ENCODE measurements around the gene CYP2B6. TPM values are rescaled to one million over a fixed set of nuclear protein-coding genes. Genes with fewer than 3 reads are reported as not detected.
"Not testable (repeated sequence)": the region's sequence is repeated elsewhere in the genome, so short reads cannot be mapped to it uniquely, and the experiment has no call there.

CYP2B6 gene
- total and polyA plus RNA-seq, 3 experiments from 2014 or later = not detected

- Histone ChIP-seq H3K27me3 (ENCODE audit: insufficient read depth, low read length, poor library complexity, severe bottlenecking) (peaks cover 6% of the 10 kb centered on the region), H3K4me1 (ENCODE audit: insufficient read depth, low read length) (no peaks in the 10 kb centered on the region), H3K36me3 (ENCODE audit: insufficient read depth, low read length) (no peaks in the 10 kb centered on the region), H3K9me3 (ENCODE audit: low read length) (no peaks in the 10 kb centered on the region), H3K4me3 (ENCODE audit: low read length) (no peak overlapping the region), H3K27ac (ENCODE audit: low read depth, low read length) (no peak overlapping the region)
- H3K4me1 Mint-ChIP-seq = peaks cover 4 to 17% (median 5%) of the 10 kb centered on the region in 3 donors
- H3K9me3 Mint-ChIP-seq = peaks cover 0 to 17% (median 5%) of the 10 kb centered on the region in 5 donors
- H3K27ac Mint-ChIP-seq = peak overlapping the region in 1 of 8 donors; percentile 9
- POLR2A ChIA-PET = no interaction called here
- CTCF ChIA-PET = no interaction called here
- peaks cover 0 to 27% (median 4%) of the 10 kb centered on the region in 3 donors for H3K36me3 Mint-ChIP-seq
- peaks cover 16 to 57% of the 10 kb centered on the region in 2 donors for H3K27me3 Mint-ChIP-seq
- no peak overlapping the region for H3K4me3 Mint-ChIP-seq
- DNase-seq = no peak
Measured at GRCh38 chr19:41029524-41030432, 38.7 kb downstream of the CYP2B6 start.

GRCh38 chr19:41030651-41031050 lies 39.6 kb downstream of the CYP2B6 start:
- Mint-ChIP-seq H3K27ac (no peak overlapping the region), H3K27me3 (peaks cover 17 to 57% of the 10 kb centered on the region in 2 donors), H3K4me3 (no peak overlapping the region), H3K4me1 (peaks cover 4 to 17% (median 5%) of the 10 kb centered on the region in 3 donors), H3K36me3 (peaks cover 0 to 29% (median 4%) of the 10 kb centered on the region in 3 donors), H3K9me3 (peaks cover 0 to 21% (median 10%) of the 10 kb centered on the region in 5 donors)
- no peak for DNase-seq
- H3K27me3 ChIP-seq (ENCODE audit: insufficient read depth, low read length, poor library complexity, severe bottlenecking) = peaks cover 5% of the 10 kb centered on the region
- H3K36me3 ChIP-seq (ENCODE audit: insufficient read depth, low read length) = no peaks in the 10 kb centered on the region
- ChIA-PET POLR2A (no interaction called here), CTCF (no interaction called here)
- no peak overlapping the region for H3K27ac ChIP-seq (ENCODE audit: low read depth, low read length)
- H3K4me1 ChIP-seq (ENCODE audit: insufficient read depth, low read length) = no peaks in the 10 kb centered on the region
- no peaks in the 10 kb centered on the region for H3K9me3 ChIP-seq (ENCODE audit: low read length)
- H3K4me3 ChIP-seq (ENCODE audit: low read length) = no peak overlapping the region

DNA sequence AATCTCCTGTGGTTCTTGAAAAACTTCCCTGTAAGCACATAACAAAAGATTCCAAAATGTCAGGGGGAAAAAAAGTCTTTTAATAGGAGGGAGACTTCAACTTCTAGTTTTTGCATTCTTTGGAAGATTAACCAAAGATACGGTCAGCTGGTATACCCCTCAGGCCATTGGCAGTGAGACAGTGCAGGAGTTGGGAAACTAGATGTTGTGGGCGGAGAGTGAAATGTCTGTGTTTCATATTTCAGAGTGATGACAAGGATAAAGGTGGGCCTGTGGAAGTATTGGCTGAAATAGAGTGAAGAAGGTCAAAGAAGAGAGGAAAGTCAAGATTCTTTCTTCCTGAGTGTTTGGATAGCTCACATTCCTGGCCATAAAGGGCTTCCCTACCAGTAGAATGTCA lies 40.8 kb downstream of the CYP2B6 start:
- H3K27me3 Mint-ChIP-seq = peaks cover 17 to 52% of the 10 kb centered on the region in 2 donors
- Histone ChIP-seq H3K4me1 (ENCODE audit: insufficient read depth, low read length) (no peaks in the 10 kb centered on the region), H3K9me3 (ENCODE audit: low read length) (no peaks in the 10 kb centered on the region), H3K27me3 (ENCODE audit: insufficient read depth, low read length, poor library complexity, severe bottlenecking) (no peaks in the 10 kb centered on the region), H3K4me3 (ENCODE audit: low read length) (no peak overlapping the region), H3K27ac (ENCODE audit: low read depth, low read length) (no peak overlapping the region), H3K36me3 (ENCODE audit: insufficient read depth, low read length) (no peaks in the 10 kb centered on the region)
- H3K9me3 Mint-ChIP-seq = peaks cover 0 to 20% (median 10%) of the 10 kb centered on the region in 5 donors
- no peak overlapping the region for H3K4me3 Mint-ChIP-seq
- peaks cover 0 to 29% (median 5%) of the 10 kb centered on the region in 3 donors for H3K36me3 Mint-ChIP-seq
- H3K27ac Mint-ChIP-seq = no peak overlapping the region
- DNase-seq = no peak
- POLR2A ChIA-PET = no interaction called here
- CTCF ChIA-PET = no interaction called here
- H3K4me1 Mint-ChIP-seq = peaks cover 4 to 19% (median 5%) of the 10 kb centered on the region in 3 donors

DNA sequence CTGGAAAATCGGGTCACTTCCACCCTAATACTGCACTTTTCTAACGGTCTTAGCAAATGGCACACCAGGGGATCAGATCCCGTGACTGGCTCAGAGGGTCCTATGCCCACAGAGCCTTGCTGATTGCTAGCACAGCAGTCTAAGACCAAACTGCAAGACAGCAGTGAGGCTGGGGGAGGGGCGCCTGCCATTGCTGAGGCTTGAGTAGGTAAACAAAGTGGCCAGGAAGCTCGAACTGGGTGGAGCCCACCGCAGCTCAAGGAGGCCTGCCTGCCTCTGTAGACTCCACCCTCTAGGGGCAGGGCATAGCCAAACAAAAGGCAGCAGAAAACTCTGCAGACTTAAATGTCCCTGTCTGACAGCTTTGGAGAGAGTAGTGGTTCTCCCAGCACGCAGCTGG lies 42.2 kb downstream of the CYP2B6 start:
- CTCF ChIA-PET; H3K27me3 ChIP-seq (ENCODE audit: insufficient read depth, low read length, poor library complexity, severe bottlenecking); H3K9me3 ChIP-seq (ENCODE audit: low read length); POLR2A ChIA-PET; DNase-seq; H3K36me3 ChIP-seq (ENCODE audit: insufficient read depth, low read length); H3K4me1 ChIP-seq (ENCODE audit: insufficient read depth, low read length); H3K27ac ChIP-seq (ENCODE audit: low read depth, low read length); H3K4me3 ChIP-seq (ENCODE audit: low read length); H3K27ac Mint-ChIP-seq: not testable (repeated sequence)
- Mint-ChIP-seq H3K36me3 (peaks cover 0 to 29% (median 6%) of the 10 kb centered on the region in 3 donors), H3K4me1 (peaks cover 4 to 21% (median 5%) of the 10 kb centered on the region in 3 donors), H3K9me3 (peaks cover 0 to 20% (median 10%) of the 10 kb centered on the region in 5 donors), H3K4me3 (peak overlapping the region in 2 of 7 donors; percentile 23 to 61), H3K27me3 (peaks cover 21 to 43% of the 10 kb centered on the region in 2 donors)

GRCh38 chr19:41039806-41040205 lies 48.7 kb downstream of the CYP2B6 start:
- Histone ChIP-seq H3K4me3 (ENCODE audit: low read length) (no peak overlapping the region), H3K27ac (ENCODE audit: low read depth, low read length) (no peak overlapping the region), H3K36me3 (ENCODE audit: insufficient read depth, low read length) (no peaks in the 10 kb centered on the region), H3K4me1 (ENCODE audit: insufficient read depth, low read length) (no peaks in the 10 kb centered on the region), H3K9me3 (ENCODE audit: low read length) (no peaks in the 10 kb centered on the region), H3K27me3 (ENCODE audit: insufficient read depth, low read length, poor library complexity, severe bottlenecking) (no peaks in the 10 kb centered on the region)
- no peak overlapping the region for H3K4me3 Mint-ChIP-seq
- DNase-seq = no peak
- peaks cover 11 to 16% of the 10 kb centered on the region in 2 donors for H3K27me3 Mint-ChIP-seq
- H3K9me3 Mint-ChIP-seq = peaks cover 2 to 6% (median 5%) of the 10 kb centered on the region in 5 donors
- H3K36me3 Mint-ChIP-seq = peaks cover 0 to 10% (median 2%) of the 10 kb centered on the region in 3 donors
- peaks cover 0 to 4% (median 0%) of the 10 kb centered on the region in 3 donors for H3K4me1 Mint-ChIP-seq
- no peak overlapping the region for H3K27ac Mint-ChIP-seq
- ChIA-PET POLR2A (no interaction called here), CTCF (no interaction called here)

- H3K27me3 ChIP-seq (ENCODE audit: insufficient read depth, low read length, poor library complexity, severe bottlenecking); H3K9me3 Mint-ChIP-seq; H3K27ac ChIP-seq (ENCODE audit: low read depth, low read length); DNase-seq; H3K4me3 Mint-ChIP-seq; H3K9me3 ChIP-seq (ENCODE audit: low read length); POLR2A ChIA-PET; H3K4me1 ChIP-seq (ENCODE audit: insufficient read depth, low read length); H3K36me3 Mint-ChIP-seq; H3K4me1 Mint-ChIP-seq; H3K36me3 ChIP-seq (ENCODE audit: insufficient read depth, low read length); H3K4me3 ChIP-seq (ENCODE audit: low read length): not testable (repeated sequence)
- H3K27me3 Mint-ChIP-seq = peaks cover 19 to 24% of the 10 kb centered on the region in 2 donors
- CTCF ChIA-PET = interaction anchor here (1.4 kb wide), 1 partner anchor 14 kb away, joined by 3 read pairs; no protein-coding TSS in a partner anchor
- peak overlapping the region in 2 of 8 donors; percentile 11 to 59 for H3K27ac Mint-ChIP-seq
Measured at GRCh38 chr19:41045095-41045494, 54.0 kb downstream of the CYP2B6 start.

DNA sequence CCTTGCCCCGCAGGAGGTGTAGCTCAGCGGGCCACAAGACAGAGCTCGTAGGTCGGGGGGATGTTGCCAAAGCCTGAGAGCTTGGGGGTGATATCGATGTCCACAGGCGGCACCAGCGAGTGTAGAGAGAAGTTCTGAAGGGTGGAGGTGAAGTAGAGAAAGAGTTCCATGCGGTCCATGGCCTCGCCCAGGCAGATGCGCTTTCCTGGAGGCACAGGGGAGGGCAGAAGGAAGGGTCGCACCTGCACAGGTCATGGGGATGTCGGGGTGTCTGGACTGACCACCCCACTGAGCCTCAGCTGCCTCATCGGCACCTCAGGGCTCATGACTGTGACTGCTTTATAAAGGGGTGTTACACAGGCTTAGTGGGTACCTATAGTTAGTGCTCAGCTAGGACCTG lies 59.3 kb downstream of the CYP2B6 start:
- ChIA-PET POLR2A (no interaction called here), CTCF (no interaction called here)
- Mint-ChIP-seq H3K27me3 (peaks cover 40 to 59% of the 10 kb centered on the region in 2 donors), H3K4me1 (no peaks in the 10 kb centered on the region), H3K36me3 (no peaks in the 10 kb centered on the region), H3K9me3 (no peaks in the 10 kb centered on the region), H3K27ac (peak overlapping the region in 1 of 8 donors; percentile 64), H3K4me3 (no peak overlapping the region)
- Histone ChIP-seq H3K4me3 (ENCODE audit: low read length) (no peak overlapping the region), H3K27ac (ENCODE audit: low read depth, low read length) (no peak overlapping the region), H3K36me3 (ENCODE audit: insufficient read depth, low read length) (no peaks in the 10 kb centered on the region), H3K27me3 (ENCODE audit: insufficient read depth, low read length, poor library complexity, severe bottlenecking) (no peaks in the 10 kb centered on the region), H3K4me1 (ENCODE audit: insufficient read depth, low read length) (no peaks in the 10 kb centered on the region), H3K9me3 (ENCODE audit: low read length) (no peaks in the 10 kb centered on the region)
- no peak for DNase-seq

DNA sequence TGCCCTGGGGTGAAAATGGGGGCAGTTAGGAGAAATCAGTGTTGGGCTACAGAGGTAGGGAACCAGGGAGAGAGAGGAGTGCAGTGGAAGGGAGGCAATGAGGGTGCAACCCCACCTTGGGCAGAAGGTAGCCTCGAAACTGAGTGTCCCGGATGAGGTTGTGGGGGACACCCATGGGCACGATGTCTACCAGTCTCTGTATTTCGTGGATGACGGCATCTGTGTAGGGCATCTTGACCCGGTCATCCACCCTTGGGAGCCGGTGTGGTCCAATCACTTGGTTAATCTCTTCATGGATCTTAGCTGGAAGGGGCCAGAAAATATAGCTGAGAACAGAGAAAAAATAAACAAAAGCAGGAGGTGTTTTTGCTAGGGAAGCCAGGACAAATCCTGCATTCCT lies 61.1 kb downstream of the CYP2B6 start:
- H3K27ac Mint-ChIP-seq; H3K4me1 Mint-ChIP-seq; H3K36me3 ChIP-seq (ENCODE audit: insufficient read depth, low read length); DNase-seq; H3K4me3 Mint-ChIP-seq; H3K9me3 Mint-ChIP-seq; POLR2A ChIA-PET; H3K4me1 ChIP-seq (ENCODE audit: insufficient read depth, low read length); H3K27me3 ChIP-seq (ENCODE audit: insufficient read depth, low read length, poor library complexity, severe bottlenecking); CTCF ChIA-PET; H3K9me3 ChIP-seq (ENCODE audit: low read length); H3K36me3 Mint-ChIP-seq; H3K27ac ChIP-seq (ENCODE audit: low read depth, low read length); H3K4me3 ChIP-seq (ENCODE audit: low read length): not testable (repeated sequence)
- H3K27me3 Mint-ChIP-seq = peaks cover 45 to 65% of the 10 kb centered on the region in 2 donors

Measured in CD8-positive, alpha-beta memory T cell (primary cell).